ENCODE results near the gene MUC6.

The MUC6 gene

DNA sequence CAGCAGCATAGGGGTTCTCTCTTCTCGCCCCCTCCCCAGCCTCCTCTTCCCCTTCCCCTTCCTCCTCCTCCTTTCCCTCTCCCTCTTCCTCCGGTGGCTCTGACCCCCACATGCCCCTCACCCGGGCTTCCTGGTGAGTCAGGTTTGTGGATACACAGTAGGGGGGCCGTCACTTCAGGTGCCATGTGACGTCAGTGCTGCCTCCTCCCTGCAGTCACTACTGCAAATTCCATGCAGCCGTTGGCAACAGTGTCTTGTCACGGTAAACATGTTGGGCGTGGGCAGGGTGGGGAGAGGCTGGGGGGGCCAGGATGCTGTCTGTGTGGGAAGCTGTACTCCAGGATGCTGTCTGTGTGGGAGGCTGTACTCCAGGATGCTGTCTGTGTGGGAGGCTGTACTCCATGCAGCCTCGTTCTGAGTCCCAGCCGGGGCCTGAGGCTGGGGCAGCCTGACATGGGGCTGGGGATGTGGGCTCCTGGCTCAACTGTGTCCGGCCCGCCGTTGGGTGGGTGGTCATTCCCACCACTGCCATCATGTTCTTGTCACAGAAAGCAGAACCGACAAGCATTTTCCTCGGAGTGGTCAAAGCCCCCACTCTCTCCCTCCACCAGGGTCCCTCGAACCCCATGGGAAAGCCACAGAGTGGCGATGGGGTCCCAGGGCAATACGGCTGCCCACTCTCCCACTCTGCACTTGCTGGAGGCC, 35.8 kb upstream of the MUC6 start:
- Histone ChIP-seq H3K4me1 (ENCODE audit: control insufficient read depth, insufficient read depth, low read length) (peaks cover 2% of the 10 kb centered on the region; the same call in 1 of the 2 replicates), H3K27me3 (ENCODE audit: control insufficient read depth, insufficient read depth, low read length) (no peaks in the 10 kb centered on the region; the same call in 1 of the 2 replicates), H3K4me3 (ENCODE audit: low read length) (no peak overlapping the region), H3K9me3 (ENCODE audit: control insufficient read depth, insufficient read depth, low read length) (no peaks in the 10 kb centered on the region), H3K27ac (ENCODE audit: low read length) (no peak overlapping the region), H3K36me3 (ENCODE audit: control insufficient read depth, insufficient read depth, low read length) (no peaks in the 10 kb centered on the region; the same call in 1 of the 2 replicates)
- no peak for DNase-seq (ENCODE audit: low read depth, low spot score)
- WGBS (ENCODE audit: insufficient coverage, insufficient read length): no CpG with 5 or more reads among the region's 18 CpGs

- no CpG with 5 or more reads among the region's 21 CpGs for WGBS (ENCODE audit: insufficient coverage, insufficient read length)
- no peaks in the 10 kb centered on the region; the same call in 1 of the 2 replicates for H3K27me3 ChIP-seq (ENCODE audit: control insufficient read depth, insufficient read depth, low read length)
- no peak overlapping the region for H3K4me3 ChIP-seq (ENCODE audit: low read length)
- H3K36me3 ChIP-seq (ENCODE audit: control insufficient read depth, insufficient read depth, low read length): no peaks in the 10 kb centered on the region; the same call in 1 of the 2 replicates
- H3K4me1 ChIP-seq (ENCODE audit: control insufficient read depth, insufficient read depth, low read length): peaks cover 2% of the 10 kb centered on the region; the same call in 1 of the 2 replicates
- H3K27ac ChIP-seq (ENCODE audit: low read length): no peak overlapping the region
- no peak for DNase-seq (ENCODE audit: low read depth, low spot score)
- no peaks in the 10 kb centered on the region for H3K9me3 ChIP-seq (ENCODE audit: control insufficient read depth, insufficient read depth, low read length)
Observed at GRCh38 chr11:1071571-1072115, 35.1 kb upstream of the MUC6 start.

GRCh38 chr11:1070594-1071462, 34.3 kb upstream of the MUC6 start:
- Histone ChIP-seq H3K36me3 (ENCODE audit: control insufficient read depth, insufficient read depth, low read length) (no peaks in the 10 kb centered on the region; the same call in 1 of the 2 replicates), H3K27me3 (ENCODE audit: control insufficient read depth, insufficient read depth, low read length) (no peaks in the 10 kb centered on the region; the same call in 1 of the 2 replicates), H3K9me3 (ENCODE audit: control insufficient read depth, insufficient read depth, low read length) (no peaks in the 10 kb centered on the region), H3K4me1 (ENCODE audit: control insufficient read depth, insufficient read depth, low read length) (peaks cover 2% of the 10 kb centered on the region; the same call in 1 of the 2 replicates), H3K27ac (ENCODE audit: low read length) (no peak overlapping the region), H3K4me3 (ENCODE audit: low read length) (no peak overlapping the region)
- no CpG with 5 or more reads among the region's 9 CpGs for WGBS (ENCODE audit: insufficient coverage, insufficient read length)
- no peak for DNase-seq (ENCODE audit: low read depth, low spot score)

DNA sequence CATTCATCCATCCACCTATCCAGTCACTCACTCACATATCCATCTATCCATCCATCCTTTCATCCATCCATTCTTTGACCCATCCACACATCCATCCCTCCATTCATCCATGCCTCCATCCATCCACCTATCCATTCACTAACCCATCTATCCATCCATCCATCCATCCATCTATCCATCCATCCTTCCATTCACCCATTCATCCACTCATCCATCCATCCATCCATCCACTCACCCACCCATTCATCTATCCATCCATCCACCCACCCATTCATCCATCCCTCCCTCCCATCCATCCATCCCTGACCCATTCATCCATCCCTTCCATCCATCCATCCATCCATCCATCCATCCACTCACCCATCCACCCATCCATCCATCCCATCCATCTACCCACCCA, 33.2 kb upstream of the MUC6 start:
- Histone ChIP-seq H3K4me1 (ENCODE audit: control insufficient read depth, insufficient read depth, low read length) (peaks cover 2% of the 10 kb centered on the region; the same call in 1 of the 2 replicates), H3K4me3 (ENCODE audit: low read length) (no peak overlapping the region), H3K27ac (ENCODE audit: low read length) (no peak overlapping the region), H3K27me3 (ENCODE audit: control insufficient read depth, insufficient read depth, low read length) (no peaks in the 10 kb centered on the region; the same call in 1 of the 2 replicates), H3K36me3 (ENCODE audit: control insufficient read depth, insufficient read depth, low read length) (no peaks in the 10 kb centered on the region; the same call in 1 of the 2 replicates), H3K9me3 (ENCODE audit: control insufficient read depth, insufficient read depth, low read length) (no peaks in the 10 kb centered on the region)
- no peak for DNase-seq (ENCODE audit: low read depth, low spot score)

DNA sequence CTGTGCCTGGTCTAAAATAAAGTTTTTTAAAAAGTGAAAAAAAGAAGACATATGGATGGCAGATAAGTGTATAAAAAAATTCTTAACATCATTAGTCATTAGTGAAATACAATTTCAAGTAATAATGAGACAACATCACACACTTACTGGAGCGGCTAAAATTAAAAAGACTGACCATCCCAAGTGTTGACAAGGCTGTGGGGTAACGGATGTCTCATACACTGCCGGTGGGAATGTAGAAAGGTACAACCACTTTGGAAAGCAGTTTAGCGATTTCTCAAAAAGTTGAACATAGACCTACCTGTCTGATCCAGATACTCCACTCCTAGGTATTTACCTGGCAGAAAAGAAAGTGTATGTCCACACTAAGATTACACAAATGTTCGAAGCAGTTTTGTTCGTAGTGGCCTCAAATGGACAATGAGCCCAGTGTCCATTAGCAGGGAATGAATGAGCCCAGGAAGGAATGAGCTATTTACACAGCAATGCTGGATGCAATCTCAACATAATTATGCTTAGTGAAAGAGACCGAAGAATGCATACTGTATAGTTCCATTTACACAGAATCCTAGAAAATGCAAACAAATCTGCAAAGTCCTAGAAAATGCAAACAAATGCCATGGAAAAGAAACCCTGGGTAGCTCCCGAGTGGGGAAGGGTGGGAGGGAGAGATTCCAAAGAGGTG, 31.4 kb upstream of the MUC6 start:
- Histone ChIP-seq H3K4me1 (ENCODE audit: control insufficient read depth, insufficient read depth, low read length) (no peaks in the 10 kb centered on the region), H3K27ac (ENCODE audit: low read length) (no peak overlapping the region), H3K27me3 (ENCODE audit: control insufficient read depth, insufficient read depth, low read length) (no peaks in the 10 kb centered on the region; the same call in 1 of the 2 replicates), H3K36me3 (ENCODE audit: control insufficient read depth, insufficient read depth, low read length) (no peaks in the 10 kb centered on the region; the same call in 1 of the 2 replicates), H3K4me3 (ENCODE audit: low read length) (no peak overlapping the region), H3K9me3 (ENCODE audit: control insufficient read depth, insufficient read depth, low read length) (no peaks in the 10 kb centered on the region)
- no peak for DNase-seq (ENCODE audit: low read depth, low spot score)
- no CpG with 5 or more reads among the region's 8 CpGs for WGBS (ENCODE audit: insufficient coverage, insufficient read length)

DNA sequence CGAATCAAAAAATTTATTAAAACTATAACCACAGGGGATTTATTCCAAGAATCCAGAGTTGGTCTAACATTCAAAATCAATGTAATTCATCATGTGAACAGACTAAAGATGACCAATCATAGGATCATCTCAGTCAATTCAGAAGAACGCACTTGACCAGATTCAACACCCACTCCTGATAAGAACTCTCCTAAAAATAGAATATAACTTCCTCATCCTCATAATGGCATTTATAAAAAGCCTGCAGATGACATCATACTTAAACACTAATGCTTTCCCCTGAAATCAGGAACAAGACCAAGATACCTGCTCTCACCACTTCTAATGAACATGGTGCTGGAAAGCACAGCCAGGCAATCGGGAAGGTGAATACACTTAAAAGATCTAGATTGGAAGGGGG, 27.6 kb upstream of the MUC6 start:
- no CpG with 5 or more reads among the region's 3 CpGs for WGBS (ENCODE audit: insufficient coverage, insufficient read length)
- no peak overlapping the region for H3K4me3 ChIP-seq (ENCODE audit: low read length)
- H3K27me3 ChIP-seq (ENCODE audit: control insufficient read depth, insufficient read depth, low read length): no peaks in the 10 kb centered on the region; the same call in 1 of the 2 replicates
- H3K36me3 ChIP-seq (ENCODE audit: control insufficient read depth, insufficient read depth, low read length): no peaks in the 10 kb centered on the region
- H3K27ac ChIP-seq (ENCODE audit: low read length): no peak overlapping the region
- no peaks in the 10 kb centered on the region for H3K4me1 ChIP-seq (ENCODE audit: control insufficient read depth, insufficient read depth, low read length)
- H3K9me3 ChIP-seq (ENCODE audit: control insufficient read depth, insufficient read depth, low read length): no peaks in the 10 kb centered on the region
- DNase-seq (ENCODE audit: low read depth, low spot score): no peak

GRCh38 chr11:1062075-1062820, 25.7 kb upstream of the MUC6 start:
- no peaks in the 10 kb centered on the region for H3K36me3 ChIP-seq (ENCODE audit: control insufficient read depth, insufficient read depth, low read length)
- H3K4me1 ChIP-seq (ENCODE audit: control insufficient read depth, insufficient read depth, low read length): no peaks in the 10 kb centered on the region
- no peak for DNase-seq (ENCODE audit: low read depth, low spot score)
- H3K4me3 ChIP-seq (ENCODE audit: low read length): no peak overlapping the region
- no peaks in the 10 kb centered on the region for H3K27me3 ChIP-seq (ENCODE audit: control insufficient read depth, insufficient read depth, low read length)
- no peak overlapping the region for H3K27ac ChIP-seq (ENCODE audit: low read length)
- no peaks in the 10 kb centered on the region for H3K9me3 ChIP-seq (ENCODE audit: control insufficient read depth, insufficient read depth, low read length)
- WGBS (ENCODE audit: insufficient coverage, insufficient read length): no CpG with 5 or more reads among the region's 9 CpGs

DNA sequence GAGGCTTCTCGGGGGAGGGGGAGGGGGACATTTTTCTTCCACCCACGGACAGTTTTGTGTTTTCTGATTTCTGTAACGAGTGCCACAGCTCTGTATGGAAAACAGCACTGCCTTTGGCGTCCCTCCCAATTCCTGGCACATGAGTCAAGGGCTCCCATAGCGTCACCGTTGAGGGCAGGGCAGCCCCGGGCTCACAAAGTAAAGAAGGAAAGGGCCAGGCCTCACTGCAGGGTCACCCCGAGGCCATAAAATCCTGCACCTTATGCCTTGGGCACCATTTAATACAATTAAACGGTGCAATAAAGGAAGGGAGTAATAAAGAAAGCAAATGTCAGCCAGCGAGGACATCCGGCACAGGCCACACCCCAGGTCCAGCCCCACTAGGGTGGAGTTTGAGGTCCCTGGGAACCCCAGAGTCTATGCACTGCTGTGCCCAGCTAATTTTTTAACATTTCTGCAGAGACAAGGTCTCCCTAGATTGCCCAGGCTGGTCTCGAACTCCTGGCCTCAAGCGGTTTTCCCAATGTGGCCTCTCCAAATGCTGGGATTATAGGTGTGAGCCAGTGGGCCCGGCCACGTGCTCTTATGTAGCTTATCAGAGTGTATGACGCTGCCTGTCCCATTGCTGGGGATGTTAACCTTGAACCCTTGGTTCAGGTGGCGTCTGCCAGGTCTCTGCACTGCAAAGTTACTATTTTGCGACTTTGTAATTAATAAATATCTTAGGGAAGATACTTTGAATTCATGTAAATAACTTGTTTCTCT, 24.5 kb upstream of the MUC6 start:
- no CpG with 5 or more reads among the region's 18 CpGs for WGBS (ENCODE audit: insufficient coverage, insufficient read length)
- DNase-seq (ENCODE audit: low read depth, low spot score): no peak
- no peaks in the 10 kb centered on the region for H3K27me3 ChIP-seq (ENCODE audit: control insufficient read depth, insufficient read depth, low read length)
- H3K9me3 ChIP-seq (ENCODE audit: control insufficient read depth, insufficient read depth, low read length): no peaks in the 10 kb centered on the region
- no peak overlapping the region for H3K4me3 ChIP-seq (ENCODE audit: low read length)
- H3K4me1 ChIP-seq (ENCODE audit: control insufficient read depth, insufficient read depth, low read length): no peaks in the 10 kb centered on the region
- no peak overlapping the region for H3K27ac ChIP-seq (ENCODE audit: low read length)
- H3K36me3 ChIP-seq (ENCODE audit: control insufficient read depth, insufficient read depth, low read length): no peaks in the 10 kb centered on the region

DNA sequence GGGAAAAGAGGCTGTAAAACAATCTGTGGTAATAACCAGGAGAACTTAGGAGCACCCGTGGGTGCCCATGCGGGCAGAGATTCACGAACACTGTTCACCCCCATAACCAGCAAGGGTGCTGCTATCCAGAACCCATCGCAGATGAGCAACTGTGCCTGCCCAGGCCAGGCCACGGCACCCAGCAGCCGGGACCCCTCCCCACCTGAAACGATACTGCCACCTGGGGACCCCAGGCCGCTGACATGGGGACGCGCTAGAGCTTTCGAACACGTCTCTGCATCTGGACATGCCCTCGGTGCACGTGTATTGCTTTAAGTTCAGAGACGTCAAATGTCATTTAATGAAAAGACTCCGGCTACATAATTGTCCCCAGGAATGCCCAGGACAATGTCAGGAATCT, 23.9 kb upstream of the MUC6 start:
- WGBS (ENCODE audit: insufficient coverage, insufficient read length): no CpG with 5 or more reads among the region's 16 CpGs
- Histone ChIP-seq H3K27me3 (ENCODE audit: control insufficient read depth, insufficient read depth, low read length) (no peaks in the 10 kb centered on the region), H3K9me3 (ENCODE audit: control insufficient read depth, insufficient read depth, low read length) (no peaks in the 10 kb centered on the region), H3K4me1 (ENCODE audit: control insufficient read depth, insufficient read depth, low read length) (no peaks in the 10 kb centered on the region), H3K4me3 (ENCODE audit: low read length) (no peak overlapping the region), H3K27ac (ENCODE audit: low read length) (no peak overlapping the region), H3K36me3 (ENCODE audit: control insufficient read depth, insufficient read depth, low read length) (no peaks in the 10 kb centered on the region)
- no peak for DNase-seq (ENCODE audit: low read depth, low spot score)

Data from iPS DF 6.9 (cell line).